Fibroblast of mammary gland (primary cell): ENCODE results near the gene PRKACG.

Experiments used
- DNase-seq: peaks from one replicate; pipeline ENCODE4 v3.0.0-alpha.2; 2010; ENCODE audit warnings: low read depth
- H3K4me3 ChIP-seq: 2 replicates; pipeline ENCODE4 v1.5.1; 2011; ENCODE audit warnings: low read depth, mild to moderate bottlenecking, low read length, moderate library complexity; ENCODE audit not compliant: control insufficient read depth
- CTCF ChIP-seq: conservative IDR thresholded peaks from 2 replicates; pipeline ENCODE4 v1.5.1; 2011; ENCODE audit warnings: low read depth, low read length, inconsistent platforms; ENCODE audit not compliant: control insufficient read depth, insufficient read depth

PRKACG gene

GRCh38 chr9:69001921-69002320 lies 12.0 kb downstream of the PRKACG start:
- no peak for DNase-seq
- H3K4me3 ChIP-seq = no peak overlapping the region
- TF ChIP-seq CTCF = no peak

- H3K4me3 ChIP-seq = no peak overlapping the region
- peak; percentile 67 for DNase-seq
- peak; percentile 90 for TF ChIP-seq CTCF
These were observed 14.4 kb downstream of the PRKACG start for GRCh38 chr9:68999393-69000105.

- TF ChIP-seq CTCF = no peak
- H3K4me3 ChIP-seq = no peak overlapping the region
- DNase-seq = no peak
These were observed 15.1 kb downstream of the PRKACG start for GRCh38 chr9:68998812-68999211.

GRCh38 chr9:68998385-68998784 lies 15.5 kb downstream of the PRKACG start:
- H3K4me3 ChIP-seq = no peak overlapping the region
- TF ChIP-seq CTCF = no peak
- DNase-seq = no peak

GRCh38 chr9:68997666-68998065 lies 16.2 kb downstream of the PRKACG start:
- TF ChIP-seq CTCF = no peak
- H3K4me3 ChIP-seq = no peak overlapping the region
- DNase-seq = no peak

- no peak overlapping the region for H3K4me3 ChIP-seq
- no peak for DNase-seq
- TF ChIP-seq CTCF = no peak
These were observed 17.5 kb downstream of the PRKACG start for GRCh38 chr9:68996462-68996861.

- no peak overlapping the region for H3K4me3 ChIP-seq
- DNase-seq = no peak
- no peak for TF ChIP-seq CTCF
These were observed 18.1 kb downstream of the PRKACG start for GRCh38 chr9:68995776-68996175.
